Measurements from ENCODE around the gene PTGES3.
"Not testable (repeated sequence)": the region's sequence is repeated elsewhere in the genome, so short reads cannot be mapped to it uniquely, and the experiment has no call there.

The PTGES3 gene

GRCh38 chr12:56704522-56704921 is 16.4 kb upstream of the PTGES3 start:
- not testable (repeated sequence) for DNase-seq

- no peak for DNase-seq
These were observed 11.1 kb upstream of the PTGES3 start for GRCh38 chr12:56699020-56699661.

- no peak for DNase-seq
These were observed 7.4 kb upstream of the PTGES3 start for GRCh38 chr12:56695327-56696101.

- no peak for DNase-seq
These were observed 6.1 kb upstream of the PTGES3 start for GRCh38 chr12:56694161-56694560.

GRCh38 chr12:56688846-56689109 is 694 bp upstream of the PTGES3 start:
- DNase-seq, result no peak

GRCh38 chr12:56687223-56688128 is 608 bp downstream of the PTGES3 start:
- peak; percentile 36 for DNase-seq

GRCh38 chr12:56684745-56685359 is 3.2 kb downstream of the PTGES3 start:
- no peak for DNase-seq

GRCh38 chr12:56682323-56682722 is 5.8 kb downstream of the PTGES3 start:
- DNase-seq, result no peak

GRCh38 chr12:56679883-56680575 is 8.1 kb downstream of the PTGES3 start:
- no peak for DNase-seq

- DNase-seq, result no peak
These were observed 9.2 kb downstream of the PTGES3 start for GRCh38 chr12:56678852-56679251.

GRCh38 chr12:56677680-56678079 is 10.4 kb downstream of the PTGES3 start:
- DNase-seq, result no peak

- DNase-seq, result no peak
These were observed 11.1 kb downstream of the PTGES3 start for GRCh38 chr12:56676851-56677580.

- no peak for DNase-seq
These were observed 16.5 kb downstream of the PTGES3 start for GRCh38 chr12:56671608-56672007.

- no peak for DNase-seq
These were observed 17.2 kb downstream of the PTGES3 start for GRCh38 chr12:56670836-56671235.

- no peak for DNase-seq
These were observed 20.0 kb downstream of the PTGES3 start for GRCh38 chr12:56668197-56668457.

- no peak for DNase-seq
These were observed 26.0 kb downstream of the PTGES3 start for GRCh38 chr12:56661979-56662638.

- DNase-seq, result no peak
These were observed 26.5 kb downstream of the PTGES3 start for GRCh38 chr12:56661560-56661959.

GRCh38 chr12:56658921-56659320 is 29.2 kb downstream of the PTGES3 start:
- DNase-seq, result no peak

- no peak for DNase-seq
These were observed 30.4 kb downstream of the PTGES3 start for GRCh38 chr12:56657416-56658379.

- DNase-seq, result not testable (repeated sequence)
These were observed 34.3 kb downstream of the PTGES3 start for GRCh38 chr12:56653781-56654180.

Measured in DMS79 (cell line).